HG02840 (cell line): ENCODE results near the gene KRT28.
"Not testable (repeated sequence)": the region's sequence is repeated elsewhere in the genome, so short reads cannot be mapped to it uniquely, and the experiment has no call there.

Source experiments
- ATAC-seq: cut with Tn5 transposase; IDR thresholded peaks from one replicate; pipeline ENCODE4 v1.9.1; 2021; ENCODE audit warnings: mild to moderate bottlenecking, moderate library complexity, moderate number of reproducible peaks; ENCODE audit not compliant: unreplicated experiment, low FRiP score

Gene KRT28

GRCh38 chr17:40819528-40820125 is 19.9 kb upstream of the KRT28 start:
- no peak for ATAC-seq

- peak; percentile 80 for ATAC-seq
Measured at GRCh38 chr17:40818733-40819527, 19.2 kb upstream of the KRT28 start.

GRCh38 chr17:40818343-40818732 is 18.6 kb upstream of the KRT28 start:
- no peak for ATAC-seq

GRCh38 chr17:40817103-40817682 is 17.4 kb upstream of the KRT28 start:
- ATAC-seq = no peak

- no peak for ATAC-seq
Measured at GRCh38 chr17:40816569-40816968, 16.8 kb upstream of the KRT28 start.

GRCh38 chr17:40815381-40815780 is 15.6 kb upstream of the KRT28 start:
- ATAC-seq = no peak

GRCh38 chr17:40814657-40815056 is 14.9 kb upstream of the KRT28 start:
- not testable (repeated sequence) for ATAC-seq

GRCh38 chr17:40813804-40814203 is 14.0 kb upstream of the KRT28 start:
- ATAC-seq = no peak

- ATAC-seq = no peak
Measured at GRCh38 chr17:40812639-40813038, 12.9 kb upstream of the KRT28 start.

GRCh38 chr17:40810494-40810893 is 10.7 kb upstream of the KRT28 start:
- no peak for ATAC-seq

GRCh38 chr17:40809721-40810421 is 10.1 kb upstream of the KRT28 start:
- no peak for ATAC-seq

GRCh38 chr17:40806131-40806530 is 6.4 kb upstream of the KRT28 start:
- no peak for ATAC-seq

- ATAC-seq = no peak
Measured at GRCh38 chr17:40803617-40804082, 3.9 kb upstream of the KRT28 start.

GRCh38 chr17:40801157-40801556 is 1.4 kb upstream of the KRT28 start:
- no peak for ATAC-seq

- no peak for ATAC-seq
Measured at GRCh38 chr17:40800381-40800780, 622 bp upstream of the KRT28 start.

GRCh38 chr17:40796846-40797245 is 2.9 kb downstream of the KRT28 start:
- ATAC-seq = no peak

GRCh38 chr17:40795019-40795667 is 4.6 kb downstream of the KRT28 start:
- ATAC-seq = no peak

- no peak for ATAC-seq
Measured at GRCh38 chr17:40794466-40794865, 5.3 kb downstream of the KRT28 start.

GRCh38 chr17:40793832-40794231 is 5.9 kb downstream of the KRT28 start:
- ATAC-seq = no peak

GRCh38 chr17:40791787-40792436 is 7.8 kb downstream of the KRT28 start:
- ATAC-seq = no peak
